ENCODE results near the gene SKP2.
A peak's percentile ranks its signal among the peaks of the same experiment; 100 is the strongest.
"Not testable (repeated sequence)": the region's sequence is repeated elsewhere in the genome, so short reads cannot be mapped to it uniquely, and the experiment has no call there.

SKP2 gene

GRCh38 chr5:36172599-36172998 is 20.7 kb downstream of the SKP2 start:
- DNase-seq (ENCODE audit: insufficient read length, low spot score) (no peak), FAIRE-seq (no peak)
- no peak for TF ChIP-seq POLR2A (IDR thresholded peaks at IDR 0.05; ENCODE audit: low read depth, low read length)

GRCh38 chr5:36173426-36173825 is 21.5 kb downstream of the SKP2 start:
- DNase-seq (ENCODE audit: insufficient read length, low spot score) = no peak
- TF ChIP-seq POLR2A (IDR thresholded peaks at IDR 0.05; ENCODE audit: low read depth, low read length) = no peak
- no peak for FAIRE-seq

GRCh38 chr5:36174119-36174518 is 22.2 kb downstream of the SKP2 start:
- peak; percentile 6 for FAIRE-seq
- no peak for DNase-seq (ENCODE audit: insufficient read length, low spot score)
- no peak for TF ChIP-seq POLR2A (IDR thresholded peaks at IDR 0.05; ENCODE audit: low read depth, low read length)

- FAIRE-seq (no peak), DNase-seq (ENCODE audit: insufficient read length, low spot score) (no peak)
- TF ChIP-seq POLR2A (IDR thresholded peaks at IDR 0.05; ENCODE audit: low read depth, low read length) = no peak
Measured at GRCh38 chr5:36175043-36175442, 23.1 kb downstream of the SKP2 start.

GRCh38 chr5:36177154-36177553 is 25.2 kb downstream of the SKP2 start:
- DNase-seq (ENCODE audit: insufficient read length, low spot score) = no peak
- FAIRE-seq = no peak
- no peak for TF ChIP-seq POLR2A (IDR thresholded peaks at IDR 0.05; ENCODE audit: low read depth, low read length)

- peak; percentile 90 for FAIRE-seq
- TF ChIP-seq POLR2A (IDR thresholded peaks at IDR 0.05; ENCODE audit: low read depth, low read length) = no peak
- DNase-seq (ENCODE audit: insufficient read length, low spot score) = no peak
Measured at GRCh38 chr5:36177715-36178523, 26.0 kb downstream of the SKP2 start.

GRCh38 chr5:36178524-36178890 is 26.6 kb downstream of the SKP2 start:
- FAIRE-seq = no peak
- TF ChIP-seq POLR2A (IDR thresholded peaks at IDR 0.05; ENCODE audit: low read depth, low read length) = no peak
- DNase-seq (ENCODE audit: insufficient read length, low spot score) = no peak

GRCh38 chr5:36179950-36180349 is 28.0 kb downstream of the SKP2 start:
- TF ChIP-seq POLR2A (IDR thresholded peaks at IDR 0.05; ENCODE audit: low read depth, low read length) = no peak
- DNase-seq (ENCODE audit: insufficient read length, low spot score) (no peak), FAIRE-seq (no peak)

- FAIRE-seq (no peak), DNase-seq (ENCODE audit: insufficient read length, low spot score) (no peak)
- no peak for TF ChIP-seq POLR2A (IDR thresholded peaks at IDR 0.05; ENCODE audit: low read depth, low read length)
Measured at GRCh38 chr5:36180556-36181350, 28.8 kb downstream of the SKP2 start.

- no peak for TF ChIP-seq POLR2A (IDR thresholded peaks at IDR 0.05; ENCODE audit: low read depth, low read length)
- FAIRE-seq (no peak), DNase-seq (ENCODE audit: insufficient read length, low spot score) (no peak)
Measured at GRCh38 chr5:36181774-36182173, 29.9 kb downstream of the SKP2 start.

- not testable (repeated sequence) for FAIRE-seq; DNase-seq (ENCODE audit: insufficient read length, low spot score)
Measured at GRCh38 chr5:36184408-36184807, 32.5 kb downstream of the SKP2 start.

- no peak for TF ChIP-seq POLR2A (IDR thresholded peaks at IDR 0.05; ENCODE audit: low read depth, low read length)
- DNase-seq (ENCODE audit: insufficient read length, low spot score) (no peak), FAIRE-seq (peak; percentile 48)
Measured at GRCh38 chr5:36193746-36194145, 41.8 kb downstream of the SKP2 start.

- FAIRE-seq (no peak), DNase-seq (ENCODE audit: insufficient read length, low spot score) (no peak)
- TF ChIP-seq POLR2A (IDR thresholded peaks at IDR 0.05; ENCODE audit: low read depth, low read length) = no peak
Measured at GRCh38 chr5:36198281-36198680, 46.4 kb downstream of the SKP2 start.

GRCh38 chr5:36198783-36199182 is 46.9 kb downstream of the SKP2 start:
- not testable (repeated sequence) for DNase-seq (ENCODE audit: insufficient read length, low spot score); FAIRE-seq

- DNase-seq (ENCODE audit: insufficient read length, low spot score) (no peak), FAIRE-seq (peak; percentile 70)
- no peak for TF ChIP-seq POLR2A (IDR thresholded peaks at IDR 0.05; ENCODE audit: low read depth, low read length)
Measured at GRCh38 chr5:36199620-36200019, 47.7 kb downstream of the SKP2 start.
